Ascending aorta (tissue), 2 donors: Measurements from ENCODE around the gene TMEM131L. TPM values are rescaled to one million over a fixed set of nuclear protein-coding genes. Genes with fewer than 3 reads are reported as not detected.

Experiments used
- DNase-seq, 2 donors: peaks; one replicate each; pipeline ENCODE4 v3.0.0-alpha.2; 2019; ENCODE audit warnings: low spot score in 2 of 2
- H3K27ac ChIP-seq, 2 donors: fragments of 200-600 bp; sonication (generic); one replicate each; pipeline ENCODE4 v1.5.1; 2016 to 2017; ENCODE audit warnings: mild to moderate bottlenecking in 1 of 2
- H3K27me3 ChIP-seq: fragments of 200-600 bp; sonication (generic); one replicate; pipeline ENCODE4 v1.5.1; 2017
- H3K36me3 ChIP-seq, 2 donors: fragments of 200-600 bp; sonication (generic); one replicate each; pipeline ENCODE4 v1.5.1; 2016
- H3K4me1 ChIP-seq, 2 donors: fragments of 200-600 bp; sonication (generic); one replicate each; pipeline ENCODE4 v1.5.1; 2016 to 2017; ENCODE audit warnings: mild to moderate bottlenecking in 1 of 2
- H3K4me3 ChIP-seq, 2 donors: fragments of 200-600 bp; sonication (generic); one replicate each; pipeline ENCODE4 v1.5.1; 2016 to 2017; ENCODE audit warnings: mild to moderate bottlenecking in 1 of 2
- H3K9me3 ChIP-seq, 2 donors: fragments of 200-600 bp; sonication (generic); one replicate each; pipeline ENCODE4 v1.5.1; 2016
- intact Hi-C: fragments of 100-400 bp; cut with DNase I; formaldehyde crosslinking; loops from one replicate; pipeline ENCODE4 v1.15.1; 2023
- total RNA-seq: library from RNA; depleted of rRNA; stranded (reverse); fragments of >200 nt; gene quantifications from one replicate; pipeline ENCODE4 v1.1.0, GENCODE V29; 2016
- TF ChIP-seq, protein P1 (sequence below), 3 experiments: fragments of 200-600 bp in 2 of 3; fragments of 450-650 bp in 1 of 3; sonication (generic) in 2 of 3; IDR thresholded peaks; one replicate each; pipeline ENCODE4 v1.5.1; 2016 to 2019; ENCODE audit warnings: antibody characterized with exemption in 3 of 3, mild to moderate bottlenecking in 1 of 3, moderate library complexity in 1 of 3

TMEM131L gene
- total RNA-seq, 1 donor from 2014 or later = 6.9 TPM

DNA sequence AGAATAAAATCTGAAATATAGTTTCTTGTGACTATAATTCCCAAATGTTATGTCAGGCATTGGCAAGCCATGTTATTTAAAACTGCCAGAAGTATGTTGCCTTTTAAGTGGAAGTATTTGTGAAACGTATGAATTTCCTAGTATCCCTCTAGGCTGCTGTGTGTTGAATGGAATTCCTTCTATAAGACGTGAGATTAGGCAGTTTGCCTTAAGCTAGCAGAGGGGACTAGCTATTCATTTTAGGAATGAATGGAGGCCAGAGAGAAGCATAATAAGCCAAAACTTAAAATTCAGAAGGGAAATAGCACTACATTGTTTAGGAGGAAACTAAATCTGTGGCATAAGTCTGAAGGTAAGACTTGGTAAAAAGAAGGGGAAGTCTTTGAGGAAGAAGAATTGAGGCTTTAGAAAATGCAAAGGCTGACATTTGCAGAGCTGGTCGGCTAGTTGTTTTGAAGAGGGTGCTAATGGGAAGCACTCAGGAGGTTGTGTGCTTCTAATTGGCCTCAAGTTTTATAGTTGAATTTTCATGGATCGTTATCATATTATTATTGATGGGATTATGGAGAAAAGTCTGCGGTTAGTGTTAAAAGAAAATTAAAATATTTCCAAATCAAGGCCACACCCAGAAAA lies 57.1 kb downstream of the TMEM131L start:
- peaks cover 3 to 28% of the 10 kb centered on the region in 2 donors for H3K4me1 ChIP-seq
- no peaks in the 10 kb centered on the region for H3K9me3 ChIP-seq
- TF ChIP-seq, protein P1, sequence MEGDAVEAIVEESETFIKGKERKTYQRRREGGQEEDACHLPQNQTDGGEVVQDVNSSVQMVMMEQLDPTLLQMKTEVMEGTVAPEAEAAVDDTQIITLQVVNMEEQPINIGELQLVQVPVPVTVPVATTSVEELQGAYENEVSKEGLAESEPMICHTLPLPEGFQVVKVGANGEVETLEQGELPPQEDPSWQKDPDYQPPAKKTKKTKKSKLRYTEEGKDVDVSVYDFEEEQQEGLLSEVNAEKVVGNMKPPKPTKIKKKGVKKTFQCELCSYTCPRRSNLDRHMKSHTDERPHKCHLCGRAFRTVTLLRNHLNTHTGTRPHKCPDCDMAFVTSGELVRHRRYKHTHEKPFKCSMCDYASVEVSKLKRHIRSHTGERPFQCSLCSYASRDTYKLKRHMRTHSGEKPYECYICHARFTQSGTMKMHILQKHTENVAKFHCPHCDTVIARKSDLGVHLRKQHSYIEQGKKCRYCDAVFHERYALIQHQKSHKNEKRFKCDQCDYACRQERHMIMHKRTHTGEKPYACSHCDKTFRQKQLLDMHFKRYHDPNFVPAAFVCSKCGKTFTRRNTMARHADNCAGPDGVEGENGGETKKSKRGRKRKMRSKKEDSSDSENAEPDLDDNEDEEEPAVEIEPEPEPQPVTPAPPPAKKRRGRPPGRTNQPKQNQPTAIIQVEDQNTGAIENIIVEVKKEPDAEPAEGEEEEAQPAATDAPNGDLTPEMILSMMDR (IDR thresholded peaks at IDR 0.05) = no peak
- no peak for DNase-seq
- intact Hi-C loops = loop anchor here (5.0 kb wide), 1 partner anchor 36 kb away; no protein-coding TSS in a partner anchor
- H3K27me3 ChIP-seq = no peaks in the 10 kb centered on the region
- H3K27ac ChIP-seq = peak overlapping the region; percentile 47 to 55
- no peaks in the 10 kb centered on the region for H3K36me3 ChIP-seq
- H3K4me3 ChIP-seq = no peak overlapping the region

DNA sequence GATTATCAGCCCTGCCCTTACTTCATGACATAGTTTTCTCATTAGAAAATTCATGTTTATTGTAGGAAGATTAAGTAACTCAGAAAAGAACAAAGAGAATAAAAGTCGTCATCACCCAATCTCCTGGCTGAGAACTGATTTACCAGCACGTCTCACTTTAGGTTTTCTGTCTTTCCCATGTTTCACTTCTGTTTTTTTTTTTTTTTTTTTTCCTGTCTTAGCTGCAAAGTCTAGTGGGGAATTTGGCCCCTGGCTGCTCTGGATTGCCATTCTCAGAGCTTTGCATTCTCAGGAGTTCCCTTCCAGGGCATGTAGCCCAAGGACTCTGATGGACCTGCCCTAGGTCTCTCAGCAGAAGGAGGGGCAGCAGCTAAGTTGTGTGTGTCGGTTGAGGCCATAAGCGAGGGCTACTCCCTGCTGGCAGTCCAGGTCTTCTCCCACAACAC lies 57.8 kb downstream of the TMEM131L start:
- intact Hi-C loops = loop anchor here (5.0 kb wide), 1 partner anchor 37 kb away; no protein-coding TSS in a partner anchor
- Histone ChIP-seq H3K9me3 (no peaks in the 10 kb centered on the region), H3K27ac (peak overlapping the region; percentile 47 to 55), H3K4me1 (peaks cover 3 to 28% of the 10 kb centered on the region in 2 donors), H3K27me3 (no peaks in the 10 kb centered on the region), H3K36me3 (no peaks in the 10 kb centered on the region), H3K4me3 (no peak overlapping the region)
- DNase-seq = no peak
- TF ChIP-seq, protein P1 (IDR thresholded peaks at IDR 0.05) = no peak

DNA sequence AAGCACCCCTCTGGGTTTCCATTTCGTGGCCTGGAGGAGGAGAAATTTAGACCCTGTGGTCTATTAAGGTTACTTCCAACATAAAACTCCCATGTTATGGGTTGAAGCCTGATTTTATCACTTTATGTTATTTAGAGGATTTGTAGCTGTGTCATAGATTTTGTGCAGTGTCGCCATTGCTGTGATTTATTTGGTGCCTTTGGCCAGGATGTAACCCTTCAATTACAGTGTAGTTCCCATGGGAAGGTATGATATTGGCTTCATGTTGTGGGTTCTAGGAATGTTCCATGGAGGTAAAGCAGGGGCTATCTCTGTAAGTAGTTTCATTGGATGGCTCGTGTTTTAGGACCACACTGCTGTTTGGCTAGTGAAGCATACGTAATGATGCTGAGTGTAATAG lies 58.5 kb downstream of the TMEM131L start:
- Histone ChIP-seq H3K27ac (peak overlapping the region in 1 of 2 donors; percentile 47), H3K36me3 (no peaks in the 10 kb centered on the region), H3K27me3 (no peaks in the 10 kb centered on the region), H3K4me3 (no peak overlapping the region), H3K4me1 (peaks cover 3 to 22% of the 10 kb centered on the region in 2 donors), H3K9me3 (no peaks in the 10 kb centered on the region)
- no peak for DNase-seq
- intact Hi-C loops = loop anchor here (5.0 kb wide), 1 partner anchor 37 kb away; no protein-coding TSS in a partner anchor
- TF ChIP-seq, protein P1 (IDR thresholded peaks at IDR 0.05) = no peak

DNA sequence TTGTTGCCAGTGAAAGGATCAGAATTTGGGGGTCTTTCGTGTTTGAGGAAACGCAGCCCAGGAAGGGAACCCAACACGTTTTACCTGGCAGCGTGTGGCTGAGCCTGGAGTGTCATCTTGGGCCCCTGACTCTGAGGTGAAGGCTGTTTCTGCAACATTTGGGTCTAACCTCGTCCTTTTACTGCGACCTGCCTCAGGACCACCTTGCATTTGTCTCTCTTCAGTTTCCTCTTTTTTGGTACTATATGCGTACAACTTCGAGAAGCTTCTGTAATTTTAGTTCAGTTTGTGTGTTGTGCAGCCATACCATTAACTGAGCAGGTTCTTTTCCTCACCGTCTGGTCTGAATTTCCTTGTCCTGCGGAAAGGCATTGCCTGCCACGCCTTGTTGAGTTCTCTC lies 61.5 kb downstream of the TMEM131L start:
- H3K27ac ChIP-seq = no peak overlapping the region
- DNase-seq = peak in 1 of 2 donors; percentile 43
- no peaks in the 10 kb centered on the region for H3K36me3 ChIP-seq
- H3K9me3 ChIP-seq = no peaks in the 10 kb centered on the region
- intact Hi-C loops = no loop called here
- no peak overlapping the region for H3K4me3 ChIP-seq
- TF ChIP-seq, protein P1 (IDR thresholded peaks at IDR 0.05) = no peak
- H3K27me3 ChIP-seq = no peaks in the 10 kb centered on the region
- H3K4me1 ChIP-seq = peaks cover 3 to 30% of the 10 kb centered on the region in 2 donors

DNA sequence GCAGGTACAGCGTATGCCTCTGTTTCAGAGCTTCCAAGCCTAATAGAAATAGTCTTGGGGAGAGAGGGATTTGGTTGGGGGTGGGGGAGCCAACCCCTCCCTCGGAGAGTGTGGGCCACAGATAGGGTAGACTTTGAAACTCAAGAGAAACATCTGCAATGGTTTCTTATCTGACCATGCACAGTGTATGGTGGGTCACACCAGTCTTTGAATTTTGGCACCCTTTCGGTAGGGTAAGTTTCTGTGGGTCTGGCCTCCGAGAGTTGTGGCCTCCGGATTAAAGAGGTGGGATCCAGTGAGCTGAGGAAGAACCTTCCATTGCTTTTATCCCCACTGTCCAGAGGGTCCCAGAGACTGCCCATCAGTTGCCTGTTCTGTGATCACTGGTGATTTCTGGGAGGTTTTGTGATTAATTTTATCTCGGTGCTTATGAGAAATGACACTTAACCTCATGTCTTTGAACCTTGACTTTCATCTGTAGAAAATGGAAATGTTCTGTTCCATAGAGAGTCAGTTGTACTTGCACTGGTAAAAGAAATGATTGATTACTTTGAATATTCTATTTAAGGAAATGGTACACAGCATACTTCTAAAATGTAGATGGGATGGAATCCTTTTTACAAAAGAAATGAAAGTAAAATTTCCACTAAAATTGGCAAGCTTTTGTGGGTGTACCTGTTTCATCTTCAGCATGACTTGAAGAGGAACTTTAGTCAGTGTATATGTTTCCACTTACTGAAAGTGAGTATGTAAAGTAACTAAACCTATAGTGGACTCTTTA lies 62.7 kb downstream of the TMEM131L start:
- TF ChIP-seq, protein P1 (IDR thresholded peaks at IDR 0.05) = no peak
- Histone ChIP-seq H3K4me3 (no peak overlapping the region), H3K4me1 (peaks cover 3 to 23% of the 10 kb centered on the region in 2 donors), H3K9me3 (no peaks in the 10 kb centered on the region), H3K27ac (no peak overlapping the region), H3K36me3 (no peaks in the 10 kb centered on the region), H3K27me3 (no peaks in the 10 kb centered on the region)
- DNase-seq = peak in 1 of 2 donors; percentile 21
- intact Hi-C loops = no loop called here
